GM18520 (cell line): ENCODE measurements around the gene ADAP1.
"Not testable (repeated sequence)": the region's sequence is repeated elsewhere in the genome, so short reads cannot be mapped to it uniquely, and the experiment has no call there.

Source experiments
- ATAC-seq: cut with Tn5 transposase; IDR thresholded peaks from one replicate; pipeline ENCODE4 v1.9.1; 2021; ENCODE audit not compliant: unreplicated experiment

Gene ADAP1

DNA sequence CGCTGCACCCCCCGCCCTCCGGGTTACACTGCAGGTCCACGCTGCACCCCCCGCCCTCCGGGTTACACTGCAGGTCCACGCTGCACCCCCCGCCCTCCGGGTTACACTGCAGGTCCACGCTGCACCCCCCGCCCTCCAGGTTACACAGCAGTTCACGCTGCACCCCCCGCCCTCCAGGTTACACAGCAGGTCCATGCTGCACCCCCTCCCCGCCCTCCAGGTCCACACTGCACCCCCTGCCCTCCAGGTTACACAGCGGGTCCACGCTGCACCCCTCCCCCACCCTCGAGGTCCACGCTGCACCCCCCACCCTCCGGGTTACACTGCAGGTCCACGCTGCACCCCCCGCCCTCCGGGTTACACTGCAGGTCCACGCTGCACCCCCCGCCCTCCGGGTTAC, 30.4 kb downstream of the ADAP1 start:
- not testable (repeated sequence) for ATAC-seq

DNA sequence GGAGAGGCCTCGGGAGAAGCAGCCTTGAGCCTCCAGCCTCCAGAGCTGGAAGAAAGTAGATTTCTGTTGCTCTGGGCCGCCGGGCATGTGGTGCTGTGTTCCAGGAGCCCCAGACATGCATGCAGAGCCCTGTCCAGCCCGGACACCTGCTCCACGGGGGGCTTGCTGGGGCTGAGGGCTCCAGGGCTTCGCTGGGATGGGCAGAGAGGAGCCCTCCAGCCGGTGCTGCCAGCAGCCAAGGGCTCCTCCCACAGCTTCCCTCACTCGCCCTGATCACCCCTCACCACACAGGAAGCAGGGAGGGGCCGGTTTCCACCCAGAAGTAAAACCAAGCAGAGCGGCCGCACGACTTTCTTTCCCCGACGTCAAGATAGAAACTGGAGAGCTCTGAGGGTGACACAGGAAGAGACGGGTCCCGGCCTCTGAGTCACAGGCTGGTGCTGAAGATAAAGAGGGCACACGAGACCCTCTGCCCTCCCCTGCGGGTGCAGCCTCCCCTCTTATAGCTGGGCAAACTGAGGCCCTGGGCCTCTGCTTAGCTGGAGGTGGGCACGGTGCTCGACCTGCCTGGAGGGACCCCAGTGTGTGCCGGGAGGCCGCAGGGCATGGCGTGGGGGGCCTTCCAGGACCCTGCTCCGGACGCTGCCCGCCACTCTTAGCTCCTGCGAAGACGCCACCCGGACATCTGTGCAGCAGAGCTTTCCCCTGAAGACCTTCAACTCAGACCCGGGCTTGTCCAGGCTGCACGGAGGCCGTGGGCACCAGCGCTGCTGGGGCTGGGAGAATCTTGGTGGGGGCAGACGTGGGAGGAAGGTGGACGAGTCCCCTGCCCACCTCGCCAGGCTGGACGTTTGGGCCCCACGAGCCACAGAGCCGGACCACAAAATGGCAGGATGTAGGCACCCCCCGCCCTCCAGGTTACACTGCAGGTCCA, 31.1 kb downstream of the ADAP1 start:
- peak; percentile 49 for ATAC-seq

DNA sequence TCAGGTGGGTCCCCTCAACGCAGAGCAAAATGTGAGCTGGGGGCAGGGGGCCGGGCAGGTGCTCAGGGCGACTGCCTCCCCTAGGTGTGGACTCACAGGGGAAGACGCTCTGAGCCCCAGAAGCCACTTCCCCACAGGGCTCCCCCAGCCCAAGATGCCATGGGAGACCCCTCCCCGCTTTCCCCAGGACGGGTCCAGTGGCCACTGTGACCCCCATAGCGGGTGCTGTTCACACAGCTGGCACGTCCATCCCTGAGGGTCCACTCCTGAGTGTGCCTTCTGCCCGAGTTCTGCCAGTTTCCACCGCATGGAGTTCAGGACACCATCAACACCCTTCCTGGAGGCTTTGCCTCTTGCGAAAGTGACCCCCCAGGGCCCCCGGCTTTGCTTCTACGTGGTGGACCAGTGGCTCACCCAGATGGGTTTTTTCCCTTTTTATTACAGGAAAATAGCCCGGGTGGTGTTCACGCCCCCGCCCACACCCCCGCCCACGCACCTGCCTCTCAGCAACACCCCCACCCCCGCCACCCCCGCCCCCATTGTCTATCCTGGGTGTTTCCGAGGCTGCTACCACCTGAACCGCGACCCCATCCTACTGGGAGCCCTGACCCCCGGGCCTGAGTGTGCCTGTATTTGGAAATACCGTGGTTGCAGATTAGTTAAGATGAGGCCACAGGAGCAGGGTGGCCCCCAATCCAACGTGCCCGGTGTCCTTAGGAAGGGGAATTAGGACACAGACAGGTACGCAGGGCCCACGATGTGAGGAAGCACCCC, 32.0 kb downstream of the ADAP1 start:
- ATAC-seq = no peak

DNA sequence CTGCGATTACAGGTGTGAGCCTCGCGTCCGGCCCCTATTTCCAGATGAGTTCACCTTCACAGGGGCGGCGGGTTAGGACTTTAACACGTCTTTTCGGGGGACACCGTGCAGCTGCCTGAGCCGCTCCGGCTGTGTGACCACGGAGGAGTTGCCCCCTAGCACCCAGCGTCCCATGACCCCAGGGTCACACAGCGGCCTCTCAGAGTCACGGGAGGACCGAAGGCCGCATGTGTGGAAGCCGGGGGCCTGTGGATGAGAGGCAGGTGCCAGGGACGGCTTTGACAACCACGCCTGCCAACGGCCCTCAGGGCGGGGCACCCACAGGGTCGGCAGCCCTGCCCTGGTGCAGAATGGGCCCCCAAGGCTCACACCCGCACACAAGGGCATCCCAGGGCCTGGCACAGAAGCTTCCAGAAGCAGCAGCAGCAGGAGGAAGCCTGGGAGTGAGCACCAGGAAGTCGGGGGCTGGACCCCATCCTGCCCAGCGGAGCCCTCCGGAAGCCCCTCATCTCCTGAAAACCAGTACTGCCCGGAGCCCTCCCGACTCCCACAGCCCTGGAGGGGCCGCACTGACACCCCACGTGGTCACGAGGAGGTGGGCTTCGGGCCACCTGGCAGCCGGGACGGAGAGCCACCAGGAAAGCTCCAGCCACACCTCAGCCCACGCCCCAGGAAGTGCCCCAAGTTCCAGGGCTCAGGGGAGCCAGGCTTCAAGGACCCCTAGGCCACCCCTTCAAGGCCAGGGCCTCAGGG, 32.7 kb downstream of the ADAP1 start:
- no peak for ATAC-seq

DNA sequence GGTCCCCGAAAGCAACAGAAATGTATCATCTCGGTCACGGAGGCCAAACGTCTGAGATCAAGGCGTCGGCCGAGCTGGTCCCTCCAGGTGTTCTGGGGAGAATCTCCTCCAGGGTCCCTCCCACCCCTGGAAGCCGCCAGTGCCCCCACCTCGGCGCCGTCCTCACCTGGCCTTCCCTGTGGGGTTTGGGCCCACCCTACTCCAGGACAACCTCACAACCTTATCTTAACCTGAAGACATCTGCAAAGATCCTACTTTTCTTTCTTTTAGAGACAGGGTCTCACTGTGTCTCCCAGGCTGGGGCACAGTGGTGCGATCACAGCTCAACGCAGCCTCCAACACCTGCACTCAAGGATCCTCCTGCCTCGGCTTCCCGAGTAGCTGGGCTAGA, 33.4 kb downstream of the ADAP1 start:
- no peak for ATAC-seq

DNA sequence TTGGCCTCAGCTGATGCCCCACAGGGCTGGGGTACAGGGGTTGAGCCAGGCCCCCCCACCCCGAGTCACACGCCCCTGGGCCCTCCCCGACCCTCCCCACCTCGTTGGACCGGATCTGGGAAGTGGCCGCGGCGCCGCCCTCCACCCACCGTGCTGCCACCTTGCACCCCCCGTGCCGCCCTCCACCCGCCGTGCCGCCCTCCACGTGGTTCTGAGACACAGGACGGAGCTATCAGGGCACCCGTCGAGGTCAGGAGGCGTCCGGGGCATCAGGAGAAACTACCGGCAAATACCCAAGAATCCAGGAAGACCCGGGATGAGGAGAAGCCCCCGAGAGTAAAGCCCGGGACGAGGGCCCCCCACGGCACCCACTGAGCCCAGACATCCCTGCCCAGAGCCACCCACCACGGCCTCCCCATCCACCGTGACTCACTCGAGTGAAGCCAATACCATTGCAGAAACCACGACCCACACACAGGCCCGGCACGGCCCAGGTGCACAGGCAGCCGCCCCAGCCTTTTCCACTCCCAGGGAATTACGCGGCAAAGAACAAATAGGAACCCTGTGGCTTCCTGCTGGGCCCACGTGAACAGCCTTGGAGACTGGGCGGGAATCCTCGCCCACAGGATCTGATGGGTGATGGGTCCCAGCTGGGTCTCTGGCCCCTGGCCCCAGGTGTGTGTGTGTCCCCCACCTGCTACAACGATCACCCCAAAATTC, 34.0 kb downstream of the ADAP1 start:
- ATAC-seq = no peak

DNA sequence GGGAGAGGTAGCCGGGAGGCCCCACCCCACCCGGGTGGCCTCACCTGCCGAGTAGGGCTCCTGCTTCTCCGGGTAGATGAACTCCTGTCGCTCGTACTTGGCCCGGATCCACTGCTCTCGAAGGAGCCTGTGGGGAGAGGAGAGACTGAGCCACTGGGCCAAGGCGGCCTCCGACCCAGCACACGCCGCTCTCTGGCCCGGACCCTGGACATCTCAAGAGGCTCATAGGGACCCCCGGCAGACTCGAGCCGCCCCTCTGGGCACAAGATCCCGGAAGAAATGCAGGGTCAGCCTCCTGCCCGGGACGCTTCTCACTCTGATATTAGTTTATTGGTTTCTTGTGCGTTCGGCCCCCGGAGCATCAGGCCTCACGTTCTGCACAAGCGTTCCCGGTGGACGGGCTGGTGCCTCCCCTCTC, 34.5 kb downstream of the ADAP1 start:
- no peak for ATAC-seq

DNA sequence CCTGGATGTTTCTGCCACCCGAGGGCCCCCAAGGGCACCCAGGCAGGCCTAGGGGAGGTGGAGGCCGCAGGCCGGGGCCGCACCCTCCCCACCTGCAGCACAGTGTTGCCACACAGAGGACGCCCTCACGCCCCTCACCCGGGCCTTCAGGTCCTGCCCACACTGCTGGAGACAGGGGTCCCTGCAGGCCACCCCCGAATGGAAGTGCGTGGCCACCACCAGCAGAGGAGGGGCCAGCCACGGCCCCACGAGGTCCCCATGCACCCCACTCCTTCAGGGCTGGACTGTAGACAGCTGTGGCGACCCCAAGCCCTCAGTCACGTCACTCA, 35.4 kb downstream of the ADAP1 start:
- no peak for ATAC-seq

DNA sequence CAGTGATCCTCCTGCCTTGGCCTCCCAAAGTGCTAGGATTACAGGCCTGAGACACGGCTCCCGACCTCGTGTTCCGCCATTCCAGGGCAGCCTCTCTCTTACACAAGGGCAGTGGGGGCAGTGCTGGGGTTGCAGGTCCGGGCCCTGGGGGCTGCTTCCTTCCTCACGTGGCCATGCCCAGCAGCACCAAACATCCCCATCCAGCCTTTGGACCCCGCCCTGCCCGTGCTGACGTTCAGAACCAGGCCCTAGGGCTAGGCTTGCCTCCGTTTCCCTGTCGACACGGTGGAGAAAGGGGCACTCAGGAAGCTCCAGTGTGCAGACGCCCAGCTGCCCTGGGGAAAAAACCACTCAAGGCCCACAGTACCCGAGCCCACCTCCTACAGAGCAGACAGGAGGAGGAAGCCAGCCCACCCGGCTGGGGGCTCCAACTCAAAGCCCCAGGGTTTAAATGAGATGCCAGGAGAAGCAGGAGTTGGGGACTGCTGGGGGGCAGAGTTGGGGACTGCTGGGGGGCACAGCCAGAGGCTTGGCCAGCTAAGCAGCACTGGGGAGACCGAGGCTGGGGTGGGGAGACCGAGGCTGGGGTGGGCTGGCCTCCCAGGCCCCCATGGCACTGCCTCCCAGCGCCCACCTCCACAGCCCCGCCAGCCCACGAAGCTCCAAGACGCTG, 35.9 kb downstream of the ADAP1 start:
- no peak for ATAC-seq

DNA sequence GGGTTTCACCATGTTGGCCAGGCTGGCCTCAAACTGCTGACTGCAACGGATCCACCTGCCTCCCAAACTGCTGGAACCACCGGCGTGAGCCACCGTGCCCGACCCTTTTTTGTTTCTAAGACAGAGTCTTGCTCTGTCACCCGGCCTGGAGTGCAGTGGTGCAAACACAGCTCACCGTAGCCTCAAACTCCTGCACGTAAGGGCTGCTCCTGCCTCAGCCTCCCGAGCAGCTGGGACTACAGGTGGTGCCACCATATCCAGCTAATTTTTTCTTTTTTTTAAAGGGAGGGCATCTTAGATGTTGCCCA, 36.4 kb downstream of the ADAP1 start:
- ATAC-seq = no peak

DNA sequence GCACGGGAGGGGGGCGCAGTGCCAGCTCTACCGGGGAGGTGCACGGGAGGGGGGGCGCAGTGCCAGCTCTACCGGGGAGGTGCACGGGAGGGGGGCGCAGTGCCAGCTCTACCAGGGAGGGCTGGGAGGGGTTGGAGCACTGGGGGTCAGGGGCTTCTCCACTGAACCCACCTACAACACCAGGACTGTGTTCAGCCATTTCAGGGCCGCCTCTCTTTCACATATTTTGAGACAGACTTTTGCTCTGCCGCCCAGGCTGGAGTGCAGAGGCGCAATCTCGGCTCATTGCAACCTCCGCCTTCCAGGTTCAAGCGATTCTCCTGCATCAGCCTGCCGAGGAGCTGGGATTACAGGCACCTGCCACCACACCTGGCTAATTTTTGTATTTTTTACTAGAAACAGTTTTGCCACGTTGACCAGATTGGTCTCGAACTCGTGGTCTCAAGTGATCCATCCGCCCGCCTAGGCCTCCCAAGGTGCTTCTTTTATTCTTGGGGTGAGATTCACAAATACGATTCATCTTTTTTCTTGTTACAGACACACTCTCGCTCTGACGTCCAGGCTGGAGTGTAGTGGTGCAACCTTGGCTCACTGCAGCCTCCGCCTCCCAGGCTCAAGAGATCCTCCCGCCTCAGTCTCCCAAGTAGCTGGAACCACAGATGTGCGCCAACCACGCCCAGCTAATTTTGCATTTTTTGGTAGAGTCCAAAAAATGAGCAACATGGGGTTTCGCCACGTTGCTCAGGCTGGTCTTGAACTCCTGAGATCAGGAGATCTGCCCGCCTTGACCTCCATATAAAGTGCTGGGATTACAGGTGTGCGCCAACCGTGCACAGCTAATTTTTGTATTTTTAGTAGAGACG, 37.0 kb downstream of the ADAP1 start:
- no peak for ATAC-seq

DNA sequence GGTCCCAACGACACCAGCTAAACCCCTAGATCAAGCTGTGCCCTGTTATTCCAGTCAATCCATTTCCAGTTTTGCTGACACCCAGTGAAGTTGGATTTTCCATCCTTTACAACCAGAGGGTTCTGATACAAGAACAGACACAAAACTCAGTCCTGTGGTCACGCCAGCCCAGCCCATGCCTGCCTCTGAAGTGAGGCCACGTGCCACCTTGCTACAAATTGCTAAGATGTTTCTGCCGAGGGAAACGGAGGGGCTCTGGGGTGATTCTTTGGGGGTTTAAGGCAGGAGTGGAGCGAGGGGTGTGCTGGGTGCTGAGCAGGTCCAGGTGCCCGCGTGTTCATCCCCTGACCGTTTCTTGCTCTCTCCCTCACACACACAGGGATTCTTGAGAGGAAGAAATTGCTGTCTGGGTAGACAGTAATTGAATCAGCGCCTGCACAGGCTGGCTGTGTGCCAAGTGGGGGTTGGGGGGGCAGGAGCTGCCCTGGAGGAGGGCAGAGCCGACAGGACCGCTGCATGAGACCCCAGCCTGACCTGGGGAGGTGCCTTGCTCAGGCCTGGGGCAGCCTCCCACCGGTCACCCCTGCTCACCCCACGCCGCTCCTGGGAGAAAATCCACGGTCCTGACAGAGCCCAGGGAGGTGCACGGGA, 38.1 kb downstream of the ADAP1 start:
- no peak for ATAC-seq

DNA sequence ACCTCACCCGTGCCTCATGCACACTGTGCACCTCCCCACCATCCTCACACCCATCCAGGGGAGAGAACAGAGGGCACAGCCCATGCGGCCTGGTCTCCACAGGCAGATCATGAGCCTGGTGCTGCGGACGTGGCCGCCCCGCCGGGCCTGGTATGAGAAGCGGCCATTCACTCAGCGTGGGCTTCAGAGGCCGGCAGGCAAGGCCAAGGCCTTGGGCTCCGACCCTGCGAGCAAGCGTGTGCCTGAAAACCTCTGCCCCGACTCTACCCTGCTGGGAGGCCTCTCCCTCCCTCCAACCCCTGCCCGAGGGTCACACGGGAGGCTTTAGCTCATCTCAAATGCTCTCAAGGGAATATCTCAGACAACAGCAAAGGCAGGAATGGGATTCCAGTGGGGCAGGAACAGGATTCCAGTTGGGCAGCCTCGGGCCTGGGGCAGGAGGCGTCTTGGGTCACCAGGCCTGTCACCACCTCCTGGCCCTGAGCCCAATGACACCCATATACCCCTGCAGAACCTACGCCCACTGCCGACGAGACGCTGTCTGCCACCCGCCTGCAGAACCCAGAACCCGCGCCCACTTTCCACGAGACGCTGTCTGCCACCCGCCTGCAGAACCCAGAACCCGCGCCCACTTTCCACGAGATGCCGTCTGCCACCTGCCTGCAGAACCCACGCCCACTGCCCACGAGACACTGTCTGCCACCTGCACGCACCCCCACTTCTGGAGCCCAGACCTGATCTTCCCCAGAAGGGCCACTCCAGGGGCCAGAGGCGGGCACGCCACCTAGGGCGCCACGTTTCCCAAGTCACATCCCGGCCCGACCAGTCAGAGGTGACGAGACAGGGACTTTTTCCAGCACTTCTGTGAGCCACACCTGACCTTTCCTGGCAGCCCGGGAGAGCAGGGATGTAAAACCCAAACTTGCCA, 38.9 kb downstream of the ADAP1 start:
- ATAC-seq = no peak

DNA sequence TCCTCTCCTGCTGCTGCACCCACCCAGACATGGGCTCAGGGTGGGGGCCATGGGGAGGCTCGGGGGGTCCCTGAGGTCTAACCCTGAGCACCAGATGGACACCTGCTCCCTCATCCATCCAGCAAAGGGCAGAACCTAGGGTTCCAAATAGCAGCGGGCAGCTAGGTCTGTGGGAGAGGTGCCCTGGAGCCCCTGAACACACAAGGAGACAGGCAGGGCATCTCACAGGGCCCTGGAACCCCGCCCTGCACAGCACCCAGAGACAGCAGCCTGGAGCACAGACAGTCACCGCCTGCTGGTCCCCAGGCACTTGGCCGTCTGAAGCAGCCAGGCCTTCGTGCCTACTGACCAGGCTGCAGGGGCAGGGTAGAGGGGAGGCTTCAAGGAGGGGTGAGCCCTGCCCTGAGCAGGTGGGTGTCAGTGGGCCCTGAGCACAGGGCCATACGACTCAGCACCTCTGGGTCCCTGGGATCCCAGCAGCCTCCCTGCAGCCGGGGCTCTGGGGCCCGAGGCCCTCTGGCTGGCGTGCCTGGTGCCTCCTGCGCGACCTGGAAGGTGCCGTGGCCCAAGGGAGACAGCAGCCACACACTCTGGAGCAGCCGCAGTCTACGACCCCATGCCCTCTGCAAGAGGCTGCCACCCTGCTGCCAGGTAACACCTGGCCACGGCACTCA, 39.8 kb downstream of the ADAP1 start:
- no peak for ATAC-seq

DNA sequence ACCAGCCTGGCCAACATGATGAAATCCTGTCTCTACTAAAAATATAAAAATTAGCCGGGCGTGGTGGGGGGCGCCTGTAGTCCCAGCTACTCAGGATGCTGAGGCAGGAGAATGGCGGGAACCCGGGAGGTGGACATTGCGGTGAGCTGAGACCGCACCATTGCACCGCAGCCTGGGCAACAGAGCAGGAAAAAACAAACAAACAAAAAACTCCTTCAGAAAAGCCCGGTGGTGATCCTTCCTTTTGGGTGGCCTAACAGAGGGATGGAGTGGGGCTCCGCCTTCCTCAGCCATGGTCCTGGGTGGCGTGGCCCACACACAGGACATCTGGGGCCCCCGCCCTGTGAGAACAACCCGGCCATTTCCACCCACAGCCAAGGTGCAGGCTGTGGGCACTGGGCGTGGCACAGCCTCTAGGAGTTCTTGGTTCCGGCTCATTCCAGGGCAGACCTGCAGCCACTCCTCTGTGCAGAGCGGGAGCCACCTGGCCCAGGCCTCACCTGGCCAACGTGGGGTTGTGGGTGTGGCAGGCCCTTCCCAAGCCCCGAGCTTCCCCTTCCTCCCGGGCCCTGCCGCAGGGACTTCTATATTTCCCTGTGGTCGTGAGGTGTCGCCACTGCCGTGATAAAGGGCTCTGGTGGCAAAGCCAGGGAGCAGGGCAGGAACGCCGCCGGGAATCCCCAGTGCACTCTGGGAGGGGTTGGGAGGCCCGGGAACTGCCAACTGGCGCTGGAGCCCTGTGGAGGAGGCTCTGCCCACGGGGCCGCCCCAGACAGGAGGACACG, 40.6 kb downstream of the ADAP1 start:
- ATAC-seq = no peak

DNA sequence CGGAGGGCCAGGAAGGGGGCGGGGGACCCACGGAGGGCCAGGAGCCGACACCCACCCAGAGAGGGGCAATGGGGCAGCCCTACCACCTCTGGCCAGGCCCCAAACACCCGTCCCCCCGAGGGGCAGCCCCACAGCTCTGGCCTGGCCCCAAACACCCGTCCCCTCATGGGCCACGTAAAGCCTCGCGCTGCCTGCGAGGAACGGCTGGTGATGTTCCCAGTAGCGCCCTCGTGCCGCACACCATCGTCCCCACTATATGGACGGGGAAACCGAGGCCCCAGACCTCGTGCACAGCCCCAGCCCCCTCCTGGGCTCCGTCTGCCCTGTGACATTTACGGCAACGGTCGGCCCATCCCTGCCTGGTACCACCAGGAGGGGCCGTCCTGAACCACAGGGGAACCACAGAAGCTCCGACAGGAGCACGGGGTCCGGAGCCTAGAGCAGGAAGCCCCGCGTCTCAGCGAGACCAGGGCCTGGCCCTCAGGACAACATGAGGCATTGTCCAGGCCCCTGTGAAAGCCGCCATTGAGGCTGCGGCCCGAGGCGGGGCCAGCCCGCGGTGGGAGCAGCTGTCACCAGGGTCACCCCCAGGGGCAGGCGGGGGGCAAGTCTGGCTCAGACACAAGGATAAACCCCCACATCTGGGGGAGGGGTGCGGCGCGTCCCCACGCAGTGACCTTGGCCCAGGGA, 42.5 kb downstream of the ADAP1 start:
- no peak for ATAC-seq
